Left kidney (tissue), 8 donors: Measurements from ENCODE around the gene AMD1. TPM values are rescaled to one million over a fixed set of nuclear protein-coding genes. Genes with fewer than 3 reads are reported as not detected.
"Not testable (repeated sequence)": the region's sequence is repeated elsewhere in the genome, so short reads cannot be mapped to it uniquely, and the experiment has no call there.

Experiments
- DNase-seq: peaks from one replicate; pipeline ENCODE4 v3.0.0-alpha.2; 2013
- long read RNA-seq, 8 donors: transcript quantifications; one replicate each; lab custom pipeline, GENCODE V29; 2026
- polyA plus RNA-seq: library from polyadenylated mRNA; unstranded; fragments of 120-200 nt; gene quantifications from one replicate; pipeline ENCODE4 v1.2.1, GENCODE V29; 2013; ENCODE audit not compliant: insufficient read length

Gene AMD1
- 89.2 TPM for polyA plus RNA-seq
- long read RNA-seq, donor 1, full-length matches to known transcripts = 23 of 33 reads
- long read RNA-seq, donor 1, partial matches to known transcripts = 10 of 33 reads
- long read RNA-seq, donor 1, other reads (novel, unspliced or antisense) = 0 of 33 reads
- long read RNA-seq, donor 2, full-length matches to known transcripts = 22 of 22 reads
- long read RNA-seq, donor 2, partial matches to known transcripts = 0 of 22 reads
- long read RNA-seq, donor 2, other reads (novel, unspliced or antisense) = 0 of 22 reads
- long read RNA-seq, donor 3, full-length matches to known transcripts = 16 of 16 reads
- long read RNA-seq, donor 3, partial matches to known transcripts = 0 of 16 reads
- long read RNA-seq, donor 3, other reads (novel, unspliced or antisense) = 0 of 16 reads
- long read RNA-seq, donor 4, partial matches to known transcripts = 0 of 3 reads
- long read RNA-seq, donor 4, other reads (novel, unspliced or antisense) = 0 of 3 reads
- long read RNA-seq, donor 5, full-length matches to known transcripts = 27 of 32 reads
- long read RNA-seq, donor 5, partial matches to known transcripts = 5 of 32 reads
- long read RNA-seq, donor 5, other reads (novel, unspliced or antisense) = 0 of 32 reads
- long read RNA-seq, donor 6, transcript AMD1-204 (9 exons, 3,438 nt) = major isoform, 16 of 43 reads
- long read RNA-seq, donor 6, partial matches to known transcripts = 25 of 43 reads
- long read RNA-seq, donor 6, other reads (novel, unspliced or antisense) = 0 of 43 reads
- long read RNA-seq, donor 7, transcript AMD1-204 (9 exons, 3,438 nt) = major isoform, 22 of 63 reads
- long read RNA-seq, donor 7, partial matches to known transcripts = 41 of 63 reads
- long read RNA-seq, donor 7, other reads (novel, unspliced or antisense) = 0 of 63 reads
- long read RNA-seq, donor 8, full-length matches to known transcripts = 8 of 14 reads
- long read RNA-seq, donor 8, partial matches to known transcripts = 6 of 14 reads
- long read RNA-seq, donor 8, other reads (novel, unspliced or antisense) = 0 of 14 reads

GRCh38 chr6:110873981-110874879 lies at the start of gene AMD1:
TSS of gene AMD1 (plus strand) at chr6:110874785. CDS start at chr6:110875106, 321 bp downstream.
- DNase-seq = peak; percentile 97

GRCh38 chr6:110826236-110827129 lies 48.1 kb upstream of the AMD1 start:
- no peak for DNase-seq

- no peak for DNase-seq
These were observed 46.2 kb upstream of the AMD1 start for GRCh38 chr6:110828396-110828795.

DNA sequence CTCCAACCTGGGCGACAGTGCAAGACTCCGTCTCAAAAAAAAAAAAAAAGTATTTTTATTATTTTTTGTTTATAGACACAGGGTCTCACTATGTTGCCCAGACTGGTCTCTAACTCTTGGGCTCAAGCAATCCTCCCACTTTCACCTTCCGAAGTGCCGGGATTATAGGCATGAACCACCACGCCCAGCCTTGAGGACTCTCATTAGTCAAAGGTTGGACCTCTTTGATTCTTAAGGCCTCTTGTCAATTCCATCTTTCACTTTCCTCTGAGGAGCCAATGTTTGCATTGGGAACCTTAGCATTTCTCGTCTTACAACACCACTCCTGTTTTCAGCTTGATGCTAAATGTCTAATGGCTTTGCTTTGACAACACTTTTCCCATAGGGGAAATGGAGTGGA lies 43.2 kb upstream of the AMD1 start:
- no peak for DNase-seq

GRCh38 chr6:110833831-110834230 lies 40.8 kb upstream of the AMD1 start:
- no peak for DNase-seq

DNA sequence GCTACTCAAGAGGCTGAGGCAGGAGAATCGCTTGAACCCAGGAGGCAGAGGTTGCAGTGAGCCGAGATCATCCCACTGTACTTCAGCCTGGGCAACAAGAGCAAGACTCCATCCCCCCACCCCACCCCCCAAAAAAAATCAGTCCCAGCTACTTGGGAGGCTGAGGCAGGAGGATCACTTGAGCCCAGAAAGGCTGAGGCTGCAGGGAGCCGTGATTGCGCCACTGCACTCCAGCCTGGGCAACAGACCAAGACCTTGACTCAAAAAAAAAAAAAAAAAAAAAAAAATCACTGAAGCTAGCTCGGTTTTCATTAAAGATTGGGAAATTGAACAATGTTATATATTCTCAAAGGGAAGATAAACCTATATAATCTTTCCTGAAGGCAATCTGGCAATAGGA lies 38.8 kb upstream of the AMD1 start:
- not testable (repeated sequence) for DNase-seq

GRCh38 chr6:110841266-110841665 lies 33.3 kb upstream of the AMD1 start:
- DNase-seq = no peak

DNA sequence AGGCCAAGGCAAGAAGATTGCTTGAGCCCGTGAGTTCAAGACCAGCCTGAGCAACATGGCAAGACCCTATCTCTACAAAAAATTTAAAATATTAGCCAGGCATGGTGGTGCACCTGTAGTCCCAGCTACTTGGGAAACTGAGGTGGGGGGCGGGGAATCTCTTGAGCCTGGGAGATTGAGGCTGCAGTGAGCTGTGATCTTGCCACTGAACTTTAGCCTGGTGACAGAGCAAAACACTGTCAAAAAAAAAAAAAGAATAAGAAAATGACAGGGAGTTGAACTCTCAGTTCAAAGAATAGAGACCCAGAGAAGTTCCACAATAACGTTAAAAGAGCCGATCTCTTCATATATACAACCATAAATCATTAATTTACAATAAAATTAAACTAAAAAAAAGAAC lies 24.8 kb upstream of the AMD1 start:
- no peak for DNase-seq

DNA sequence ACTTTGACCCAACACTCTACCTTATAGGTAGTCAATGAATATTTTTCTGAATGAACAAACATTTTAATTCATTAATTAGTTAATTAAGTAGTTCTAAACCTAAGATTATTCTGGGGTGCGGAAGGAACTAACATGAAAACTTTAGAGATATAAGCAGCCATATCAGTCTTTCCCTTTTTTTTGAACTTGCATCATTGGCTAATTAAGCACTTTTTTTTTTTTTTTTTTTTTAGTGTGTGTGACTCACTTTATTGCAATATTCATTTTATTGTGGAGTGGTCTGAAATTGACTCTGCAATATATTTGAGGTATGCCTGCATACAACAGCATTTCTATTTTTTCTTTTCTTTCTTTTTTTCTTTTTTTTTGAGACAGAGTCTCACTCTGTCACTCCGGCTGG lies 21.8 kb upstream of the AMD1 start:
- DNase-seq = no peak

- DNase-seq = no peak
These were observed 20.7 kb upstream of the AMD1 start for GRCh38 chr6:110853754-110854477.

GRCh38 chr6:110856296-110856695 lies 18.3 kb upstream of the AMD1 start:
- DNase-seq = no peak

DNA sequence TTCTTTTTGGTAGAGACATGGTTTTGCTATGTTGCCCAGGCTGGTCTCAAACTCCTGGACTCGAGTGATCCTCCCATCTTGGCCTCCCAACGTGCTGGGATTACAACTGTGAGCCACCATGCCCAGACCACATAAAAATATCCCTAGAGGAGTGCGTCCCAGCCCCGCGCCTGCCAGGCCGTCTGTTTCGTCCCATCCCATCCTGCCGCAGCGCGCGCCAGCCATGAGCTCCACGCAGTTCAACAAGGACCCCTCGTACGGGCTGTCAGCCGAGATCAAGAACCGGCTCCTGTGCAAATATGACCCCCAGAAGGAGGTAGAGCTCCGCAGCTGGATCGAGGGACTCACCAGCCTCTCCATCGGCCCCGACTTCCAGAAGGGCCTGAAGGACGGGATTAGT lies 16.6 kb upstream of the AMD1 start:
- DNase-seq = no peak

DNA sequence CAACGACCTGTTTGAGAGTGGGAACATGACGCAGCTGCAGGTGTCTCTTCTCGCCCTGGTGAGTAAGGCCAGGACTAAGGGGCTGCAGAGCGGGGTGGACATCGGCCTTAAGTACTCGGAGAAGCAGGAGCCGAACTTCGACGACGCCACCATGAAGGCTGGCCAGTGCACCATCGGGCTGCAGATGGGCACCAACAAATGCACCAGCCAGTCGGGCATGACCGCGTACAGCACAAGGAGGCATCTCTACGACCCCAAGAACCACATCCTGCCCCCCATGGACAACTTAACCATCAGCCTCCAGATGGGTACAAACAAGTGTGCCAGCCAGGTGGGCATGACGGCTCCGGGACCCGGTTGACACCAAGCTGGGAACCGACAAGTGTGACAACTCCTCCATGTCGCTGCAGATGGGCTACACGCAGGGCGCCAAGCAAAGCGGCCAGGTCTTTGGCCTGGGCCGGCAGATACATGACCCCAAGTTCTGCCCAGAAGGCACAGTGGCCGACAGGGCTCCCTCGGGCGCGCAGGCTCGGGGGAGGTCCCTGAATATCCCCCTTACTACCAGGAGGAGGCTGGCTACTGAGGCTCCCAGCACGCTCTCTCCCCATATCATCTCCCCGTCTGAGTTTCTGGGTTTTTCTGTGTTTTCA lies 15.9 kb upstream of the AMD1 start:
- no peak for DNase-seq

DNA sequence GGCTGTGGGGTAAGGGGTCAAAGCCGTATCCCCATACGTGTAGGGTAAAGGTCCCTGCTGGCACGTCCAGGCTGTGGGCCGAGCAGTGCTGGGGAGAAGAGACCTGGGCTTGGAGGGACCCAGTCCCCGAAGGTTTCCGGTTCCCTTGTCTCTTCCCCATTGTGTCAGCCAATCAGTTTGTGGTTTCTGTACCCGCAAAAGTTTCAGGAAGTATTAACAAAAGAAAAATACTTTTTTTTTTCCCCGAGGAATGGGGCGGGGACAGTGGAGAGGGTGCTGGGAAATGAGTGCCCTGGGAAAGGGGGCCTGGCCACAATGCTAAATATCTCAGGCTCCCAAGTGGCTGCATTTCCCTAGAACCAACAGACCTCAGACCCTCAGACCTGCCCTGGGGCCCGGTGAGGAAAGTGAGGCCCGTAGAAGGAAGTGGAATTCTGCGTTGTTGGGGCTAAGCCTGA lies 15.2 kb upstream of the AMD1 start:
- DNase-seq = no peak

- DNase-seq = peak; percentile 33
These were observed 9.8 kb upstream of the AMD1 start for GRCh38 chr6:110864824-110865223.

- peak; percentile 40 for DNase-seq
These were observed 429 bp downstream of the AMD1 start for GRCh38 chr6:110874880-110875547.

- no peak for DNase-seq
These were observed 1.1 kb downstream of the AMD1 start for GRCh38 chr6:110875548-110876169.

GRCh38 chr6:110876170-110876773 lies 1.7 kb downstream of the AMD1 start:
- peak; percentile 86 for DNase-seq
